Measurements from ENCODE around the gene C3orf33.
"Not testable (repeated sequence)": the region's sequence is repeated elsewhere in the genome, so short reads cannot be mapped to it uniquely, and the experiment has no call there.

The C3orf33 gene

GRCh38 chr3:155835341-155836071, 29.4 kb upstream of the C3orf33 start:
- H3K4me1 ChIP-seq (ENCODE audit: control insufficient read depth in 5 of 5, insufficient read depth in 5 of 5, low read length in 5 of 5) = peaks cover 0 to 9% (median 0%) of the 10 kb centered on the region in 5 donors
- no peak overlapping the region for H3K27ac ChIP-seq (ENCODE audit: low read depth, low read length)
- peaks cover 0 to 10% (median 2%) of the 10 kb centered on the region in 5 donors for H3K36me3 ChIP-seq (ENCODE audit: control insufficient read depth in 5 of 5, insufficient read depth in 5 of 5, low read length in 5 of 5)
- no peak overlapping the region for H3K4me3 ChIP-seq (ENCODE audit: low read depth in 1 of 5, low read length in 5 of 5)
- H3K27me3 ChIP-seq (ENCODE audit: control insufficient read depth in 5 of 5, insufficient read depth in 4 of 5, low read length in 5 of 5) = no peaks in the 10 kb centered on the region
- no peak overlapping the region for H3K9ac ChIP-seq (ENCODE audit: low read length in 5 of 5)
- no peaks in the 10 kb centered on the region for H3K9me3 ChIP-seq (ENCODE audit: control insufficient read depth in 5 of 5, low read length in 5 of 5)

DNA sequence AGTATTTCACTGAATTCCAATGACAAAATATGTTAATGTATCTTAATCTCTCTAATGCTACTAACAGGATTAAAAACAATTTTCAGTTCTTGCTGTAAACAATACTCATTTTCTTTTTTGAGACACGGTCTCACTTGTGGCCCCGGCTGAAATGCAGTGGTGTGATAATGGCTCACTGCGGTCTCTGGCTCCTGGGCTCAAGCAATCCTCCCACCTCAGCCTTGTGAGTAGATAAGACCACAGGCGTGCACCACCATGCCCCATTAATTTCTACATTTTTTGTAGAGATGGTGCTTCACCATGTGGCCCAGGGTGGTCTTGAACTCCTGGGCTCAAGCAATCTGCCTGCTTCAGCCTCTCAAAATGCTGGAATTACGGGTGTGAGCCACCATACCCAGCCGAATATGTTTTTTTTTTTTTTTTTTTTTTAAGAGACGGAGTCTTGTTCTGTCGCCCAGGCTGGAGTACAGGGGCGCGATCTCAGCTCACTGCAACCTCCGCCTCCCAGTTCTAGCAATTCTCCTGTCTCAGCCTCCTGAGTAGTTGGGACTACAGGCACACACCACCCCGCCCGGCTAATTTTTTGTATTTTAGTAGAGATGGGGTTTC, 22.5 kb upstream of the C3orf33 start:
- H3K9ac ChIP-seq (ENCODE audit: low read length in 5 of 5); H3K4me1 ChIP-seq (ENCODE audit: control insufficient read depth in 5 of 5, insufficient read depth in 5 of 5, low read length in 5 of 5); H3K27me3 ChIP-seq (ENCODE audit: control insufficient read depth in 5 of 5, insufficient read depth in 4 of 5, low read length in 5 of 5); H3K9me3 ChIP-seq (ENCODE audit: control insufficient read depth in 5 of 5, low read length in 5 of 5); H3K27ac ChIP-seq (ENCODE audit: low read depth, low read length); H3K4me3 ChIP-seq (ENCODE audit: low read depth in 1 of 5, low read length in 5 of 5): not testable (repeated sequence)
- peaks cover 5 to 19% (median 10%) of the 10 kb centered on the region in 5 donors for H3K36me3 ChIP-seq (ENCODE audit: control insufficient read depth in 5 of 5, insufficient read depth in 5 of 5, low read length in 5 of 5)

GRCh38 chr3:155815030-155815545, 9.0 kb upstream of the C3orf33 start:
- Histone ChIP-seq H3K36me3 (ENCODE audit: control insufficient read depth in 5 of 5, insufficient read depth in 5 of 5, low read length in 5 of 5) (no peaks in the 10 kb centered on the region), H3K4me3 (ENCODE audit: low read depth in 1 of 5, low read length in 5 of 5) (no peak overlapping the region)

GRCh38 chr3:155813224-155813623, 7.1 kb upstream of the C3orf33 start:
- not testable (repeated sequence) for H3K9ac ChIP-seq (ENCODE audit: low read length in 5 of 5); H3K4me1 ChIP-seq (ENCODE audit: control insufficient read depth in 5 of 5, insufficient read depth in 5 of 5, low read length in 5 of 5); H3K27me3 ChIP-seq (ENCODE audit: control insufficient read depth in 5 of 5, insufficient read depth in 4 of 5, low read length in 5 of 5); H3K9me3 ChIP-seq (ENCODE audit: control insufficient read depth in 5 of 5, low read length in 5 of 5); H3K4me3 ChIP-seq (ENCODE audit: low read depth in 1 of 5, low read length in 5 of 5); H3K27ac ChIP-seq (ENCODE audit: low read depth, low read length); H3K36me3 ChIP-seq (ENCODE audit: control insufficient read depth in 5 of 5, insufficient read depth in 5 of 5, low read length in 5 of 5)

More at GRCh38 chr3:155815030-155815545, 9.0 kb upstream of the C3orf33 start:
- Histone ChIP-seq H3K9me3 (ENCODE audit: control insufficient read depth in 5 of 5, low read length in 5 of 5) (no peaks in the 10 kb centered on the region), H3K9ac (ENCODE audit: low read length in 5 of 5) (no peak overlapping the region), H3K4me1 (ENCODE audit: control insufficient read depth in 5 of 5, insufficient read depth in 5 of 5, low read length in 5 of 5) (no peaks in the 10 kb centered on the region), H3K27ac (ENCODE audit: low read depth, low read length) (no peak overlapping the region), H3K27me3 (ENCODE audit: control insufficient read depth in 5 of 5, insufficient read depth in 4 of 5, low read length in 5 of 5) (no peaks in the 10 kb centered on the region)

GRCh38 chr3:155809181-155809580, 3.1 kb upstream of the C3orf33 start:
- Histone ChIP-seq H3K9ac (ENCODE audit: low read length in 5 of 5) (no peak overlapping the region), H3K27me3 (ENCODE audit: control insufficient read depth in 5 of 5, insufficient read depth in 4 of 5, low read length in 5 of 5) (no peaks in the 10 kb centered on the region), H3K9me3 (ENCODE audit: control insufficient read depth in 5 of 5, low read length in 5 of 5) (no peaks in the 10 kb centered on the region)

DNA sequence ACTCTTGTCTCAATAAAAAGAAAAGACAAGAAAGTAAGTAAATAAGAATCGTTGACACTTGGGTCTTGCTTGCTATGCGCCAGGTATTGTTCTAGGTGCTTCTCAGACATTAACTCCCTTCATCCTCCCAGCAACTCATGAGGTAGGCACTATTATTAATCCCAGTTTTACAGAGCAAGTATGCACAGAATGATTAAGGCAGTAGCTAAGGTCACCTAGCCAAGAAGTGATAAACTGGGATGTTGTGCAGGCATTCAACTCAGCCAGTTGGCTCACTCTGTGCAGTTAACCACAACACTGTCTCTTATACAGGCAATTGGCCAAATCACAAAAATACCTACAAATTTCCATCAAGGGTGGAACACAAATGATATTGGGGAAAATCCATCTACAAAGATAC, 1.7 kb upstream of the C3orf33 start:
- Histone ChIP-seq H3K27ac (ENCODE audit: low read depth, low read length) (no peak overlapping the region), H3K4me3 (ENCODE audit: low read depth in 1 of 5, low read length in 5 of 5) (no peak overlapping the region), H3K36me3 (ENCODE audit: control insufficient read depth in 5 of 5, insufficient read depth in 5 of 5, low read length in 5 of 5) (no peaks in the 10 kb centered on the region), H3K4me1 (ENCODE audit: control insufficient read depth in 5 of 5, insufficient read depth in 5 of 5, low read length in 5 of 5) (peaks cover 2 to 9% (median 8%) of the 10 kb centered on the region in 5 donors), H3K27me3 (ENCODE audit: control insufficient read depth in 5 of 5, insufficient read depth in 4 of 5, low read length in 5 of 5) (no peaks in the 10 kb centered on the region), H3K9ac (ENCODE audit: low read length in 5 of 5) (no peak overlapping the region), H3K9me3 (ENCODE audit: control insufficient read depth in 5 of 5, low read length in 5 of 5) (no peaks in the 10 kb centered on the region)

More at GRCh38 chr3:155809181-155809580, 3.1 kb upstream of the C3orf33 start:
- Histone ChIP-seq H3K4me1 (ENCODE audit: control insufficient read depth in 5 of 5, insufficient read depth in 5 of 5, low read length in 5 of 5) (peaks cover 2 to 9% (median 8%) of the 10 kb centered on the region in 5 donors), H3K4me3 (ENCODE audit: low read depth in 1 of 5, low read length in 5 of 5) (no peak overlapping the region), H3K36me3 (ENCODE audit: control insufficient read depth in 5 of 5, insufficient read depth in 5 of 5, low read length in 5 of 5) (no peaks in the 10 kb centered on the region), H3K27ac (ENCODE audit: low read depth, low read length) (no peak overlapping the region)

GRCh38 chr3:155805204-155805801, 775 bp downstream of the C3orf33 start:
- H3K4me3 ChIP-seq (ENCODE audit: low read depth in 1 of 5, low read length in 5 of 5) = peak overlapping the region; percentile 76 to 88 (median 79)
- H3K4me1 ChIP-seq (ENCODE audit: control insufficient read depth in 5 of 5, insufficient read depth in 5 of 5, low read length in 5 of 5) = peaks cover 2 to 9% (median 8%) of the 10 kb centered on the region in 5 donors
- no peaks in the 10 kb centered on the region for H3K9me3 ChIP-seq (ENCODE audit: control insufficient read depth in 5 of 5, low read length in 5 of 5)
- no peak overlapping the region for H3K27ac ChIP-seq (ENCODE audit: low read depth, low read length)
- no peaks in the 10 kb centered on the region for H3K36me3 ChIP-seq (ENCODE audit: control insufficient read depth in 5 of 5, insufficient read depth in 5 of 5, low read length in 5 of 5)
- H3K27me3 ChIP-seq (ENCODE audit: control insufficient read depth in 5 of 5, insufficient read depth in 4 of 5, low read length in 5 of 5) = no peaks in the 10 kb centered on the region
- peak overlapping the region in 4 of 5 donors; percentile 81 to 97 (median 92) for H3K9ac ChIP-seq (ENCODE audit: low read length in 5 of 5)

GRCh38 chr3:155804323-155804722, 1.8 kb downstream of the C3orf33 start:
- H3K27me3 ChIP-seq (ENCODE audit: control insufficient read depth in 5 of 5, insufficient read depth in 4 of 5, low read length in 5 of 5) = no peaks in the 10 kb centered on the region
- no peak overlapping the region for H3K4me3 ChIP-seq (ENCODE audit: low read depth in 1 of 5, low read length in 5 of 5)
- peaks cover 0 to 3% (median 0%) of the 10 kb centered on the region in 5 donors for H3K36me3 ChIP-seq (ENCODE audit: control insufficient read depth in 5 of 5, insufficient read depth in 5 of 5, low read length in 5 of 5)
- H3K9me3 ChIP-seq (ENCODE audit: control insufficient read depth in 5 of 5, low read length in 5 of 5) = no peaks in the 10 kb centered on the region
- H3K9ac ChIP-seq (ENCODE audit: low read length in 5 of 5) = no peak overlapping the region
- H3K27ac ChIP-seq (ENCODE audit: low read depth, low read length) = no peak overlapping the region
- H3K4me1 ChIP-seq (ENCODE audit: control insufficient read depth in 5 of 5, insufficient read depth in 5 of 5, low read length in 5 of 5) = peaks cover 2 to 9% (median 8%) of the 10 kb centered on the region in 5 donors

- Histone ChIP-seq H3K9ac (ENCODE audit: low read length in 5 of 5) (no peak overlapping the region), H3K4me3 (ENCODE audit: low read depth in 1 of 5, low read length in 5 of 5) (no peak overlapping the region), H3K4me1 (ENCODE audit: control insufficient read depth in 5 of 5, insufficient read depth in 5 of 5, low read length in 5 of 5) (no peaks in the 10 kb centered on the region), H3K27me3 (ENCODE audit: control insufficient read depth in 5 of 5, insufficient read depth in 4 of 5, low read length in 5 of 5) (no peaks in the 10 kb centered on the region), H3K27ac (ENCODE audit: low read depth, low read length) (no peak overlapping the region), H3K9me3 (ENCODE audit: control insufficient read depth in 5 of 5, low read length in 5 of 5) (no peaks in the 10 kb centered on the region), H3K36me3 (ENCODE audit: control insufficient read depth in 5 of 5, insufficient read depth in 5 of 5, low read length in 5 of 5) (peaks cover 0 to 11% (median 7%) of the 10 kb centered on the region in 5 donors)
These were observed 13.5 kb downstream of the C3orf33 start for GRCh38 chr3:155792532-155792931.

DNA sequence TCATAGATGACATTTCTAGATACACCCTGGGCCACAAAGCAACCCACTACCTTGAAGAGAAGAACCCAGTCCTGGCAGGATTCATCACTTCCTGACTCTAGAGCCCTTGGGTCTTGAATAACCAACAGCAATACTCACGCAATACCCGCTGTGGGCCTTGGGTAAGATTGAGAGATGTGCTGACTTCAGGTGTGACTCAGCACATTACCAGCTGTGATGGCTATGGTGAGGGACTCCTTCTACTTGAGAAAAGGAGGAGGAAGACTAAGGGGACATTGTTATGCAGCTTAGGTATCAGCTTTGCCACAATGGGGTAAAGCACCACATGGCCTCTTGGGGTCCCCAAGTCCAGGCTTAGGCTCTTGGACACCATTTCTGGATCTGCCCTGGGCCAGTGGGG, 14.9 kb downstream of the C3orf33 start:
- no peaks in the 10 kb centered on the region for H3K4me1 ChIP-seq (ENCODE audit: control insufficient read depth in 5 of 5, insufficient read depth in 5 of 5, low read length in 5 of 5)
- H3K27me3 ChIP-seq (ENCODE audit: control insufficient read depth in 5 of 5, insufficient read depth in 4 of 5, low read length in 5 of 5) = no peaks in the 10 kb centered on the region
- no peaks in the 10 kb centered on the region for H3K9me3 ChIP-seq (ENCODE audit: control insufficient read depth in 5 of 5, low read length in 5 of 5)
- H3K36me3 ChIP-seq (ENCODE audit: control insufficient read depth in 5 of 5, insufficient read depth in 5 of 5, low read length in 5 of 5) = peaks cover 0 to 11% (median 7%) of the 10 kb centered on the region in 5 donors
- no peak overlapping the region for H3K27ac ChIP-seq (ENCODE audit: low read depth, low read length)
- no peak overlapping the region for H3K9ac ChIP-seq (ENCODE audit: low read length in 5 of 5)
- H3K4me3 ChIP-seq (ENCODE audit: low read depth in 1 of 5, low read length in 5 of 5) = no peak overlapping the region

Data from subcutaneous abdominal adipose tissue (tissue), 5 donors.